ENCODE measurements around the gene RIPK4.
A peak's percentile ranks its signal among the peaks of the same experiment; 100 is the strongest.

RIPK4 gene

GRCh38 chr21:41727784-41728763, 38.8 kb downstream of the RIPK4 start:
- no peak overlapping the region for H2BK5ac ChIP-seq (ENCODE audit: low read length)
- H3K79me2 ChIP-seq (ENCODE audit: control insufficient read depth, insufficient read depth, low read length) = no peaks in the 10 kb centered on the region
- H3K9ac ChIP-seq (ENCODE audit: low read length) = no peak overlapping the region
- no peak overlapping the region for H3K4me3 ChIP-seq (ENCODE audit: low read length)
- no peak overlapping the region for H3K4ac ChIP-seq (ENCODE audit: low read depth, low read length)
- H3K27me3 ChIP-seq (ENCODE audit: insufficient read depth, low read length, poor library complexity) = no peaks in the 10 kb centered on the region
- no peaks in the 10 kb centered on the region for H3K36me3 ChIP-seq (ENCODE audit: control insufficient read depth, insufficient read depth, low read length)
- H2BK15ac ChIP-seq (replicated peaks; ENCODE audit: low read depth) = no peak overlapping the region
- H4K5ac ChIP-seq (ENCODE audit: low read length) = no peak overlapping the region
- no peak overlapping the region for H3K56ac ChIP-seq (ENCODE audit: low read length)
- H3K18ac ChIP-seq (ENCODE audit: low read length) = no peak overlapping the region
- no peak overlapping the region for H2BK120ac ChIP-seq (ENCODE audit: low read depth, low read length)
- no peak overlapping the region for H3K4me2 ChIP-seq (ENCODE audit: low read length)
- H3K4me1 ChIP-seq (ENCODE audit: control insufficient read depth, low read depth, low read length) = no peaks in the 10 kb centered on the region
- no peak overlapping the region for H3K27ac ChIP-seq (ENCODE audit: low read depth, low read length)
- DNase-seq = no peak
- no peak overlapping the region for H2AK5ac ChIP-seq (ENCODE audit: low read length)
- H3K23ac ChIP-seq (ENCODE audit: low read length) = no peak overlapping the region
- no peak overlapping the region for H4K8ac ChIP-seq (ENCODE audit: low read depth, low read length)
- WGBS (ENCODE audit: extremely low coverage, insufficient coverage, low lambda C conversion rate) = no CpG with 5 or more reads among the region's 31 CpGs
- H3K79me1 ChIP-seq (ENCODE audit: low read length) = no peaks in the 10 kb centered on the region

- DNase-seq = peak; percentile 22
- Histone ChIP-seq H4K8ac (ENCODE audit: low read depth, low read length) (no peak overlapping the region), H4K5ac (ENCODE audit: low read length) (no peak overlapping the region), H3K4me3 (ENCODE audit: low read length) (no peak overlapping the region), H2BK5ac (ENCODE audit: low read length) (no peak overlapping the region), H3K27ac (ENCODE audit: low read depth, low read length) (no peak overlapping the region), H3K36me3 (ENCODE audit: control insufficient read depth, insufficient read depth, low read length) (no peaks in the 10 kb centered on the region), H3K56ac (ENCODE audit: low read length) (no peak overlapping the region), H3K27me3 (ENCODE audit: insufficient read depth, low read length, poor library complexity) (no peaks in the 10 kb centered on the region), H3K4ac (ENCODE audit: low read depth, low read length) (no peak overlapping the region), H3K23ac (ENCODE audit: low read length) (no peak overlapping the region), H3K4me1 (ENCODE audit: control insufficient read depth, low read depth, low read length) (no peaks in the 10 kb centered on the region), H3K9ac (ENCODE audit: low read length) (no peak overlapping the region), H3K79me1 (ENCODE audit: low read length) (no peaks in the 10 kb centered on the region), H2BK15ac (replicated peaks; ENCODE audit: low read depth) (no peak overlapping the region), H2BK120ac (ENCODE audit: low read depth, low read length) (no peak overlapping the region), H3K4me2 (ENCODE audit: low read length) (no peak overlapping the region), H3K18ac (ENCODE audit: low read length) (no peak overlapping the region), H2AK5ac (ENCODE audit: low read length) (no peak overlapping the region), H3K79me2 (ENCODE audit: control insufficient read depth, insufficient read depth, low read length) (no peaks in the 10 kb centered on the region)
- no CpG with 5 or more reads among the region's 24 CpGs for WGBS (ENCODE audit: extremely low coverage, insufficient coverage, low lambda C conversion rate)
Observed at GRCh38 chr21:41726970-41727783, 39.7 kb downstream of the RIPK4 start.

GRCh38 chr21:41726630-41726969, 40.3 kb downstream of the RIPK4 start:
- H2BK120ac ChIP-seq (ENCODE audit: low read depth, low read length) = no peak overlapping the region
- no peaks in the 10 kb centered on the region for H3K27me3 ChIP-seq (ENCODE audit: insufficient read depth, low read length, poor library complexity)
- no peak overlapping the region for H3K4me3 ChIP-seq (ENCODE audit: low read length)
- no peak overlapping the region for H2BK5ac ChIP-seq (ENCODE audit: low read length)
- no CpG with 5 or more reads among the region's 9 CpGs for WGBS (ENCODE audit: extremely low coverage, insufficient coverage, low lambda C conversion rate)
- no peaks in the 10 kb centered on the region for H3K79me1 ChIP-seq (ENCODE audit: low read length)
- no peak overlapping the region for H2AK5ac ChIP-seq (ENCODE audit: low read length)
- no peak overlapping the region for H3K4me2 ChIP-seq (ENCODE audit: low read length)
- no peak overlapping the region for H3K18ac ChIP-seq (ENCODE audit: low read length)
- no peak overlapping the region for H3K23ac ChIP-seq (ENCODE audit: low read length)
- H3K9ac ChIP-seq (ENCODE audit: low read length) = no peak overlapping the region
- no peak overlapping the region for H2BK15ac ChIP-seq (replicated peaks; ENCODE audit: low read depth)
- H4K8ac ChIP-seq (ENCODE audit: low read depth, low read length) = no peak overlapping the region
- no peak for DNase-seq
- H3K27ac ChIP-seq (ENCODE audit: low read depth, low read length) = no peak overlapping the region
- H3K79me2 ChIP-seq (ENCODE audit: control insufficient read depth, insufficient read depth, low read length) = no peaks in the 10 kb centered on the region
- no peak overlapping the region for H3K56ac ChIP-seq (ENCODE audit: low read length)
- no peaks in the 10 kb centered on the region for H3K36me3 ChIP-seq (ENCODE audit: control insufficient read depth, insufficient read depth, low read length)
- no peak overlapping the region for H3K4ac ChIP-seq (ENCODE audit: low read depth, low read length)
- H4K5ac ChIP-seq (ENCODE audit: low read length) = no peak overlapping the region
- H3K4me1 ChIP-seq (ENCODE audit: control insufficient read depth, low read depth, low read length) = no peaks in the 10 kb centered on the region

- no CpG with 5 or more reads among the region's 19 CpGs for WGBS (ENCODE audit: extremely low coverage, insufficient coverage, low lambda C conversion rate)
- no peak overlapping the region for H3K4me3 ChIP-seq (ENCODE audit: low read length)
- H3K27ac ChIP-seq (ENCODE audit: low read depth, low read length) = no peak overlapping the region
- no peaks in the 10 kb centered on the region for H3K79me1 ChIP-seq (ENCODE audit: low read length)
- peak overlapping the region; percentile 73 for H3K4me2 ChIP-seq (ENCODE audit: low read length)
- no peak overlapping the region for H2BK5ac ChIP-seq (ENCODE audit: low read length)
- no peak overlapping the region for H4K5ac ChIP-seq (ENCODE audit: low read length)
- H3K9ac ChIP-seq (ENCODE audit: low read length) = peak overlapping the region; percentile 61
- peak overlapping the region; percentile 54 for H3K56ac ChIP-seq (ENCODE audit: low read length)
- H3K79me2 ChIP-seq (ENCODE audit: control insufficient read depth, insufficient read depth, low read length) = no peaks in the 10 kb centered on the region
- no peaks in the 10 kb centered on the region for H3K4me1 ChIP-seq (ENCODE audit: control insufficient read depth, low read depth, low read length)
- H3K36me3 ChIP-seq (ENCODE audit: control insufficient read depth, insufficient read depth, low read length) = no peaks in the 10 kb centered on the region
- no peak overlapping the region for H4K8ac ChIP-seq (ENCODE audit: low read depth, low read length)
- H2AK5ac ChIP-seq (ENCODE audit: low read length) = no peak overlapping the region
- no peaks in the 10 kb centered on the region for H3K27me3 ChIP-seq (ENCODE audit: insufficient read depth, low read length, poor library complexity)
- no peak overlapping the region for H2BK120ac ChIP-seq (ENCODE audit: low read depth, low read length)
- no peak overlapping the region for H3K4ac ChIP-seq (ENCODE audit: low read depth, low read length)
- H2BK15ac ChIP-seq (replicated peaks; ENCODE audit: low read depth) = no peak overlapping the region
- H3K23ac ChIP-seq (ENCODE audit: low read length) = no peak overlapping the region
- peak; percentile 63 for DNase-seq
- H3K18ac ChIP-seq (ENCODE audit: low read length) = no peak overlapping the region
Observed at GRCh38 chr21:41726058-41726558, 40.7 kb downstream of the RIPK4 start.

GRCh38 chr21:41725421-41726031, 41.3 kb downstream of the RIPK4 start:
- WGBS (ENCODE audit: extremely low coverage, insufficient coverage, low lambda C conversion rate) = no CpG with 5 or more reads among the region's 33 CpGs
- Histone ChIP-seq H3K18ac (ENCODE audit: low read length) (peak overlapping the region; percentile 9), H3K56ac (ENCODE audit: low read length) (peak overlapping the region; percentile 54), H2AK5ac (ENCODE audit: low read length) (no peak overlapping the region), H3K27ac (ENCODE audit: low read depth, low read length) (no peak overlapping the region), H3K4me1 (ENCODE audit: control insufficient read depth, low read depth, low read length) (no peaks in the 10 kb centered on the region), H2BK15ac (replicated peaks; ENCODE audit: low read depth) (no peak overlapping the region), H3K27me3 (ENCODE audit: insufficient read depth, low read length, poor library complexity) (no peaks in the 10 kb centered on the region), H3K79me1 (ENCODE audit: low read length) (no peaks in the 10 kb centered on the region), H3K4ac (ENCODE audit: low read depth, low read length) (no peak overlapping the region), H3K23ac (ENCODE audit: low read length) (no peak overlapping the region), H4K8ac (ENCODE audit: low read depth, low read length) (no peak overlapping the region), H4K5ac (ENCODE audit: low read length) (no peak overlapping the region), H3K79me2 (ENCODE audit: control insufficient read depth, insufficient read depth, low read length) (no peaks in the 10 kb centered on the region), H2BK5ac (ENCODE audit: low read length) (no peak overlapping the region), H3K36me3 (ENCODE audit: control insufficient read depth, insufficient read depth, low read length) (no peaks in the 10 kb centered on the region), H3K4me3 (ENCODE audit: low read length) (no peak overlapping the region), H3K9ac (ENCODE audit: low read length) (peak overlapping the region; percentile 61), H3K4me2 (ENCODE audit: low read length) (peak overlapping the region; percentile 73), H2BK120ac (ENCODE audit: low read depth, low read length) (no peak overlapping the region)
- peak; percentile 45 for DNase-seq
